ENCODE results near the gene ZFP3.
"Not testable (repeated sequence)": the region's sequence is repeated elsewhere in the genome, so short reads cannot be mapped to it uniquely, and the experiment has no call there.

The ZFP3 gene

DNA sequence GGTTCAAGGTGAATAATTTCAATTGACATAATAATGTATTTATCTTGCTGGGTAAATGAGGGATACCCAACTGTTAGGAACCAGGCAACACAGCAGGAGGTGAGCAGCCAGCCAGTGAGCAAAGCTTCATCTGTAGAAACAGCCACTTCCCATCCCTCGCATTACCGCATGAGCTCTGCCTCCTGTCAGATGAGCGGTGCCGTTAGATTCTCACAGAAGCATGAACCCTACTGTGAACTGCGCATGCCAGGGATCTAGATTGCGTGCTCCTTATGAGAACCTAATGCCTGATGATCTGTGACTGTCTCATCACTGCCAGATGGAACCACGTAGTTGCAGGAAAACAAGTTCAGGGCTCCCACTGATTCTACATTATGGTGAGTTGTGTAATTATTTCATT lies 46.6 kb downstream of the ZFP3 start:
- DNase-seq (ENCODE audit: low read depth) = peak; percentile 26

DNA sequence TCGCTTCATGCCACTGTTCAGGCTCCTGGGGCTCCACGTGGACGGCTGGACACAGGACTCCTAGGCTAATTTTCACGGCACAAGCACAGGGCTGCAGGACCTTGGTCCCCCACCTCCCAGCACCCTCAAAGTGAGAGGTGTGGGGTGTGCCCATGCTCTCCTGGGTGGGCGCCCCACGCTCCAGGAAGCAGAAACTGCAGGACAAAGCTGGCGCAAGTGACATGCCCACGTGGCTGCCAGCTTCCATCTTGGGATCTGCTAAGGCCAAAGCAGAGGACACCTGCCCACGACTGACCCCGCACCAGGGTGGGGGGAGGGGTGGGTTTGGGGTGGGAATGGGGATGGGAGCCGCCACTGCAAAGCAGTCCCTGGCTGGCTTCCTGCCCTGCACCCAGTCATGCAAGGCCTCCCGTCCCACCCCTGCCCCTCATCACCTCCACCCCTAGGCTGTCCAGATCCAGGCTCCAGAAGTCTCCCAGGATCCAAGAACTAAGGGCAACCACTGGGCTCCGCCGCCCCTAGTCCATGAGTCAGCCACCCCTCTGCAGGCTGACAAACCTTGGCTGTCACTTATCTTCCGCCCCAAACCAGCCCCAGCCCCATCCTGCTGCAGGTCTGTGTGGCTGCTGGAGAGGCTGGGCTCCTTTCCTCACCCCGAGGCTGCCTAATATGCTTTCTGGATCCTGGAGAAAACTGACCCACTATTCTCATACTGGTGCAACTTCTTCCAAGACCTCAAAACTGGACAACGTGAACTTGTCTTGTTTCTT lies 48.6 kb downstream of the ZFP3 start:
- no peak for DNase-seq (ENCODE audit: low read depth)

DNA sequence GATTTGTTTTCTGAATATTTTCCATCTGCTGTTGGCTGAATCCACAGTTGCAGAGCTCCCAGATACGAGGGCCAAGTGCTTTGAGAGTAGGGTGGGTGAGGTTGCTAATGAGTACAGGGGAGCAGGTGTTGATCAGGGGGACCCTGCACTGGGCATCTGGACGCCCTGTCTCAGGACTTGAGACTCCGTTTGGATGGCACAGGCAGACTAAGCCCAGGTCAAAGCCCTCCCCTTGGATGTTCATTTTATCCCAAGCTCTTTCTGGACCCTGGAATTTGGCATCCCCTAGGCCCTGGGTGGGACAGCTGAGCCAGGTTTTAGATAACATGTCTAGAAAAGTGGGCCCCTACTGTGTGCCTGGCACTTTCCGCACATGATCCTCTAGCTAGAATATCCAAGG lies 49.6 kb downstream of the ZFP3 start:
- DNase-seq (ENCODE audit: low read depth) = no peak

DNA sequence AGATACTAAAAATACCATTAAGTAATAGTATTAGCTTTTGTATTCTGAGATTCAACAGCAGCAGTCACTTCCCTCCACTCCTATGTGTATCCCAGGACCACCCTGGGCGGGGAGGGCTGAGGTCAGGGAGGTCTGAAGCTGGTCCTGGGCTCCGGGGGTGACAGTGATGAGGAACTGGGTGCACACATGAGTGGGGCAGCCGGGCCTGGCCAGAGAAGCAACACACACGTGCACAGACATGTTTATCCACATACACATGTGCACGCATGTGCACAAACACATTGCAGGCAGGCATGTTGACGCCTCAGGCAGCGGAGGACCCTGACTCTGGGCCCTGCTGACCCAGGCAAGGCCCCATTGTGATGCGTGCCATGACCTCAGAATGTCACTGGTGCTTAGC lies 50.1 kb downstream of the ZFP3 start:
- not testable (repeated sequence) for DNase-seq (ENCODE audit: low read depth)

DNA sequence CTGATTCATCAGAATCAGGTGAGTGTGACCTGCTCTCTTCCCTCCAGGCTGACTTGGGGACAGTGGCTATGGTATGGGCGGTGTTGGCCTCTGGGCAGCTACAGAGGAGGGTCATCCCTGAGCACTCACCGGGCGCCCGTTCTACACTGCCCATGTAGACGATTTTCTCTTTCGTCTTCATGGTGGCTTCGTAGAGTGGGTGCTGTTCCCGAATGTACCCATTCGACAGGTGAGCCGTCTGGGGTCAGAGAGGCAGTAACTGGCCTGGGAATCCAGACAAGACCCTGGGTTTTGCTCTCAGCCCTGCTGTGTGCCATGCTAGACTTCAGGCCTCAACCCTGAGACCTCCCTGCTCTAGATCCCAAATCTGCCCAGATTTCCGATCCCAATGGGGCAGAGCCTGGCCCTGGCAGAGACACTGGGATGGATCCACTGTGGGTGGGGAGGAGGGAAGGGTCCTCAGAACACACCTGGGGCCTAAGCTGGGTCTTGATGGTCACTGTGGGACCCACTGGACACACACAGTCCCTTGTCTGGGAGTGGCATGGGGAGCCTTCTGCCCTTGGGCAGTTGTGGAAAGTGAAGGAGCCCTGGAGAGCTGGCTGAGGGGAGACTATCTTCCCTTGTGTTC lies 50.8 kb downstream of the ZFP3 start:
- no peak for DNase-seq (ENCODE audit: low read depth)

DNA sequence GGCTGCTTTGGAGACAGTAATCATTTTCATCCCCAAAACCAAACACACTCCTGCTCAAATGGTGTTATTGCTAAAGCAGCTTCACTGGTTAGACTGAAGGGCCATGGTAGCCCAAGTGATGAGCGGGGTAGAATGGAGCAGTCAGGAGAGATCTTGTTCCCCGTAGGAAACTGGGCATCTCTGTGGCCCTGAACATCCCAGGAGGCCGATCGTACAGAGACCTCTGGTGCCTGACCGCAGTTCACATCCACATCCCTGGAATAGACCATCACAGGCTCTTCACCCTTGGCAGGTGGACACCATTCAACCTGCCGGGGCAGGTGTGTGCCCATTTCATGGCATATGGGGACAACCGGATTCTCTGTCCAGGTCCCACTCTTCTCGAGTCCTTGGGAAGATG lies 51.5 kb downstream of the ZFP3 start:
- not testable (repeated sequence) for DNase-seq (ENCODE audit: low read depth)

DNA sequence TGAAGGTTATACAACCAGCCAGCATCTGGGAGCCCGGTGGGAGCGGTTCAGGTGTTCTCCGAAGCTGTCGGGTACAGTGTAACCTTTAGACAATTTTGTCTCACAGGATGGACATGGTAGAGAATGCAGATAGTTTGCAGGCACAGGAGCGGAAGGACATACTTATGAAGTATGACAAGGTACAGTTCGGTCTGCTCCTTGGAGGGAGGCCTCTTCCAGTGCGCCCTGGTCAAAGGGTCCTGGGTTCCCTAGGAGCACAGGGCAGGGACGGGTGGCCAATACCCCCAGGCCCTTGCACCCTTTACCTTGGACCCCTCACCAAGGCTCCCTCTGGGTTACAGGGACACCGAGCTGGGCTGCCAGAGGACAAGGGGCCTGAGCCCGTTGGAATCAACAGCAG lies 52.0 kb downstream of the ZFP3 start:
- not testable (repeated sequence) for DNase-seq (ENCODE audit: low read depth)

DNA sequence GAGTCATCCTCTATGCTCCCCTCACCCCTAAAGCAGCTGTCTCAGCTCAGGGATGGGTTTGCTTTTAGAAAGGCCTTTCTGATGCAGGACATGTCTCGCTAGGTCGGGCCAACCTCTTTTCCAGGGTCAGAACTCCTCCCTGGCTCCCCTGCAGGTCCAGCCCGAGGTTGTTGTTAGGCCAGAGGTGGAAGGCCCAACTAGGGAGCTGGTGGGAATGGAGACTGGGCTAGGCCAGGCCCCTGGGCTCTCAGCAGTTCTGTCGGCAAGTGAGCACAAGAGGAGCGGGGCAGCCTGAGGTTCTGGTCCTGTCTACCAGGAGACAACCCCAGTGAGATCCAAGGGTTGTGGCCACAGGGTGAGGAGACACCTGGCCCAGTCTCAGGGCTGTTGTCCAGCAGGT lies 52.4 kb downstream of the ZFP3 start:
- DNase-seq (ENCODE audit: low read depth) = not testable (repeated sequence)

DNA sequence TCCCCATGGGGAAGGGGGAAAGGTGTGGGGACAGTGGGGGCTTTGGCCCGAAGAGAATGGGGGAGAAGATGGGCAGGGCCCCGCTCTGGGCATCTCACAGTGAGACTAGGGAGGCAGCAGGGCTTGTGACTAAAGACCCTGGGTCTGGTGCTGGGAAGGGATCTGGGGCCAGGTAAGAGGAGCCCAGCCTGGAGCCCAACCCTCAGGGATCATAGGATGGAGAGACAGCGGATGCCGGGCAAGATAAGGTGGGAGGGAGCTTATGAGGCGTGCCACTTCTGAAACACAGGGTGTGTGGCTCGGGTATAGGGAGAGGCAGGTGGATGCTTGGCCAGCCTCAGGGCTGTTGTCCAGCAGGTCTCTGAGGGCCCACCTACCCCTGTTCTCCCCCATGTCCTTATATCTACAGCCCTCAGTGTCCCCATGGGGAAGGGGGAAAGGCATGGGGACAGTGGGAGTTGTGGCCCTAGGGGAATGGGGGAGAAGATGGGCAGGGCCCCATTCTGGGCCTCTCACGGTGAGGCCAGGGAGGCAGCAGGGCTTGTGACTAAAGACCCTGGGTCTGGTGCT lies 53.0 kb downstream of the ZFP3 start:
- DNase-seq (ENCODE audit: low read depth) = no peak

DNA sequence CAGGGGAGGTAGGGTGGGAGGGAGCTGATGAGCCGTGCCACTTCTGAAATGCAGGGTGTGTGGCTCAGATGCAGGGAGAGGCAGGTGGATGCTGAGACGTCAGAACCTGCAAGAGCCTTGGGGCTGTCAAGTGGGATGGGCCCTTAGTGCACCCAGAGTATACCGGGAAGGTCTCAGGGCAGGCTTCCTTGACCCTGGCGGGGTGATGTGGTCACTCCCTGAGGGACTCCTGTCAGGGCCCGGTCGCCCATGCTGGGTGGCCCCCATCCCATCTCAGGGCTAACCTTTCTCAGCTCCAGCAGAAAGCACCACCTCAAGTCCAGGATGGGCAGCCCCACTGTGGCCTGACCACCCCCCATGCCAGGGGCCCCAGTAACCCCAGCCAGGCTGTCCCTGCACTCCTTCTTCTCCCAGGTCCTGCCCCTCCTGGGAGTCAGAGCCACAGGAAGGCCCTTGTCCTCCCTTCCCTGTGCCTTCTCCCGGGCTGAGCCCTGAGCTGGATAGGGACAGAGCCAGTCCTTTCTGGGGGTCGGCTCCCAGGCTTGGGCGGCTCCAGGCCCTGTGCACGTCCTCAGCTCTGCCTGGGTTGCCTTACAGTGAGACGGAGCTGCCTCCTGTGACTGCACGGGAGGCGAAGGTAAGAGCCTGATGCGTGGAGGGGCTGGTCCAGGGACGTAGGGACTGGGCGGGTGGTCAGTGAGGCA lies 53.7 kb downstream of the ZFP3 start:
- DNase-seq (ENCODE audit: low read depth) = not testable (repeated sequence)

DNA sequence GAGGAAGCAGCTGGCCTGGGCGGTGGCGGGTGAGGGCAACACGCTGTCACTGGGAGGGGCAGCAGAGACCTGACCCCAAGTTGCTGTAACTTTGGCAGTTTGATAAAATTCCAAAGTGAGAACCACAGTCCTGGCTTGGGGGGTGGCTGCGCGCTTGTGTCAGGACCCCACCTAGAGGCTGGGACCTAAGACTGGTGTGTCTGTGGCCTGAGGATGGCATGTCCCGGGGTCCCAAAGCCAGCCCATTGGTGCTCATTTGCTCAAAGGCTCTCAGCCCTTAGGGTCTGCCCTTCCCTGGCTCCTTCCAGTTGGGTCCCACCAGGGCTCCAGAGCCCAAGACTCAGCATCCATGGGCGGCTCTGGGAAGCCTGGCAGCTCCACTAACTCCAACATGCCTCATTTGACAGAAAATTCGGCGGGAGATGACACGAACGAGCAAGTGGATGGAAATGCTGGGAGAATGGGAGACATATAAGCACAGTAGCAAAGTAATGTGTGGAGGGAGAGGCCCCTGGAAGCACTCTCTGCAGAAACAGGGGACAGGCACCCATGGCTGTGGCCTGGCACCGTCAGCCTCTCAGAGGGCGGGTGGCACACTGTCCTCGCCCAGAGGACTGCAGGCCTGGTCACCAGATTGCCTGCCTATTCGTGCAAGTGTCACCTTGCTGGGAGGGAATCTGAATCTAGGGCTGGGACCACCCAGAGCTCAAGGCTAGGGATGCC lies 54.4 kb downstream of the ZFP3 start:
- not testable (repeated sequence) for DNase-seq (ENCODE audit: low read depth)

DNA sequence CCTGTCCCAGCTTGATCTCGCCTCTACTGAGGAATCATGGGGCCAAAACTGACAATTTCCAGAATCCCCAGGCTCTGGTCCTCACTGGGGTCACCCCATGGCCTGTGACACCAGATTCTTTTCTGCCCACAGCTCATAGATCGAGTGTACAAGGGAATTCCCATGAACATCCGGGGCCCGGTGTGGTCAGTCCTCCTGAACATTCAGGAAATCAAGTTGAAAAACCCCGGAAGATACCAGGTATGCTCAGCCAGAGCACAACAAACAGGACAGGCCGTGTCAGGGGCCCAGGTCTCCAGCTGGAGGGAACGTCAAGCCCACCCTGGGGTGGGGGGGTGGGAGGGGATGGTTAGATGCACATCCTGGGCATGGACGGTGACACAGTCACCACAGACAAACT lies 55.0 kb downstream of the ZFP3 start:
- DNase-seq (ENCODE audit: low read depth) = no peak

DNA sequence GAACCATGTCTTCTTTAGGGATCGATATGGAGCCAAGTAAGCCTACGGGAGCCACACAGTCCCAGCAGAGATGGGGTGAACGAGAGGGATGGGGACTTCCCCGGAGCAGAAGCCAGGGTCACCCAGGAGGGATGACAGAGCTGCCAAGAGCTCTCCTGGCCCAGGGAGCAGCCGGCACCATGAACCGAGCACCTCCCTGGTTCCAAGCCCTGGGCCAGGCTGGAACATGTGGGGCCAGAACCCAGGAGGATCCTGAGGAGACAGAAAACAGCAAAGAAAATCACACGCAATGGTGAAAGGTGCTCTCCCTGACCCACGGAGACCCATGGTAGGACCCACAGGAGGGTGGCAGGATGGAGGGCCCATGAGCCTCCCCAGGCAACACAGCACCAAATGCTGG lies 55.7 kb downstream of the ZFP3 start:
- DNase-seq (ENCODE audit: low read depth) = not testable (repeated sequence)

DNA sequence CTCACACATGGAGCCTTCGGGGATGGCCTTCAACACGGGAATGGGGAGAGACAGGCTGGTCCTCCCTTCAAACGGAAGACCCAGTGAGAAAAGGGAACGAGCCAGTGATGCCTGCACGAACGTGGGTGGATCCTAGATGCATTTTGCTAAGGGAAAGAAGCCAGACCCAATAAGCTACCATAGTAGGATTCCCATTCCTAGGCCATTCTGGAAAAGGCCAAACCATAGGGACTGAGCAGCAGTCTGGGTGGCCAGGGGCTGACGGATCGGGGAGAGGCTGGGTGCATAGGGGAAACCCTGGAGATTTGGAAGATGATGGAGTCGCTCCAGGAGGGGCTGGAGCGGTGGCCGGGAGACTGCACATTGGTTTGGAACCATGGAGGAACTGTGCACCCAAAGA lies 56.3 kb downstream of the ZFP3 start:
- not testable (repeated sequence) for DNase-seq (ENCODE audit: low read depth)

DNA sequence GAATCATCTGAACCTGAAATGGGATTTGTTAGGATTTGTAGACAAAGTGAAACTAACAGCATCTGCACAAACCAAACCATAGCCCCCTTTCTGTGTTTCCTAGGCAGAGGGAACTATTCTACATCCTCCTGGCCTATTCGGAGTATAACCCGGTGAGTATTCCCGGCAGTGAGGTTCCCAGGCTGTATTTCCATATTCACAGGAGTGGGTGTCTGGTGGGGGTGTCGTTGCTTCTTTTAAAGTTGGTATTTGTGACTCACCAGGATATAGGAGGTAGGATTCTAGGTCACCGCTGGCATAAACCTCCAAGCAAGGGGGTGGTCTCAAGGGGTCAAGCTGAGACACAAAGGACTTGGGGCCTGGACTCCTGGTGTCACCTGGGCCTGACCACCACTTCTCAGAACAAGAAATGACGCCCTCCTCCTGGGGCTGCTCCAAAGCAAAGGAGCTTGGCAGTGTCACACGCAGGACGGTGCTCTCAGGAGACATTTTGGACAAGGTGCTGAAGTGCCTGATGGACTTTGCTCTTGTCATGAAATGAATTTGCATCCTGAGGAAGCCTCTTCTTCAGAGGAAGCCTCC lies 57.0 kb downstream of the ZFP3 start:
- DNase-seq (ENCODE audit: low read depth) = not testable (repeated sequence)

DNA sequence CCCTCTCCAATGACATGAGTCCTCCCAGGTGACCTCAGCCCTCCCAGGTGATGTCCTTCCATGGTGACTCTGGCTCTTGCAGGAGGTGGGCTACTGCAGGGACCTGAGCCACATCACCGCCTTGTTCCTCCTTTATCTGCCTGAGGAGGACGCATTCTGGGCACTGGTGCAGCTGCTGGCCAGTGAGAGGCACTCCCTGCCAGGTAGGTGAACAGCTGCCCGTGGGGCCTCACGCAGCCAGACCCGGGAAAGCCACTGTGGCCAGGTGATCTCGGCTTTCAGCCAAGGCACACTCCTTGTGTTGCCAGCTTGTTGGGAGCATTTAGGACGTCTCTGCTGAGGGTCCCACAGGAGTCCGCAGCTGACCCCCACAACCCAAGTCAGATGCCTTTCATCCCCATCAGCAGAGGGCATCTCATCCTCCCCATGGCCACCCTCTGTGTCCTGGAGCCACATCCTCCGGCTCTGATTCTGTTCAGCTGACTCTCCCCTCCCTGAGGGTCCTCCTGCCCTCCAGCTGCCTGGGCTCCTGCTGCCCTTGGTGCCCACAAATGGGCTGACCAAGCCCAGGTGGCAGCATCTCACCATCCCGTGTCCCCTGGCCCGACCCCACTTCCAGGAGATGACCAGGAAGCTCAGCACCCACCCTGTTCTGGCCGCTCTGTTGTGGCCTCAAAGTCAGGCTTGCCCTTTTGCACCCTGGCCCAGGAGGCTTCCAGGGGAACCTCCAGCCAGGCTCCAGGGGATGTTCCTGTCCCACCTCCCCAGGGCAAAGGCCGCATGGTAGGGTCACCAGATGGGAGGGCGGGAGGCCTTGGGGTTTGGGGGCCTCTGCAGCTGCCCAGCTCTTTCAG lies 57.7 kb downstream of the ZFP3 start:
- no peak for DNase-seq (ENCODE audit: low read depth)

DNA sequence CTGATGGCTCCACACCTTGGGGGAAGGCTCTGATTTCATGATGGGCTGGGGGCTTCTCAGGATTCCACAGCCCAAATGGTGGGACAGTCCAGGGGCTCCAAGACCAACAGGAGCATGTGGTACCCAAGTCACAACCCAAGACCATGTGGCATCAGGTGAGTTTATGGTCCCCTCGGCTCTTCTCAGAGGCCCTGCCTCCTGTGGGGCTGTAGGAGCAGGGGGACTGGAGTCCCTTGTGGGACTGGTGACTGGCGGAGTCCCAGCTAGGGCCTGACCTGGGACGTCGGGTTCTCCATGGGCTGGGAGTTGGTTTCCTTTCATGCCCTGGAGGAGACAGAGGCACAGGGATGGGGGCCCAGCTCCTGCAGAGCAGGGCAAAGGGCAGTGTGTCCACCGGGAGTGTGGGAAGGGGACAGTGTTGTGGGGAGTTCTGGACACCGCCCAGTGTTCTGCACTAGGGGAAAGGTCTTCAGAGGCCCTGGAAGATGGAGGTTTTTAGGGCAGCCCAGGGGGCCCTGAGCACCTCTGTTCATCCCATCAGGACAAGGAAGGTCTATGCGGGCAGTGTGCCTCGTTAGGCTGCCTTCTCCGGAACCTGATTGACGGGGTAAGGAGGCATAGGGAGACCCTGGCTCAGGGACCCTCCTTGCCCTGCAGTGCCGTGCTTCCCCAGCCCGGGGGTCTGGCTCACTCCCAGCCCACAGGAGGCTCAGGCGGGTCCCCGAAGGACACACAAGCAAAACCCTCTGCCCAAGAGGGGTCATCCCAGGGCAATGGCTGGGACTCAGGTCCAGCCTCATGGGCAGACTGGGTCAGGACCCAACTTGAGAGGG lies 58.5 kb downstream of the ZFP3 start:
- DNase-seq (ENCODE audit: low read depth) = not testable (repeated sequence)

DNA sequence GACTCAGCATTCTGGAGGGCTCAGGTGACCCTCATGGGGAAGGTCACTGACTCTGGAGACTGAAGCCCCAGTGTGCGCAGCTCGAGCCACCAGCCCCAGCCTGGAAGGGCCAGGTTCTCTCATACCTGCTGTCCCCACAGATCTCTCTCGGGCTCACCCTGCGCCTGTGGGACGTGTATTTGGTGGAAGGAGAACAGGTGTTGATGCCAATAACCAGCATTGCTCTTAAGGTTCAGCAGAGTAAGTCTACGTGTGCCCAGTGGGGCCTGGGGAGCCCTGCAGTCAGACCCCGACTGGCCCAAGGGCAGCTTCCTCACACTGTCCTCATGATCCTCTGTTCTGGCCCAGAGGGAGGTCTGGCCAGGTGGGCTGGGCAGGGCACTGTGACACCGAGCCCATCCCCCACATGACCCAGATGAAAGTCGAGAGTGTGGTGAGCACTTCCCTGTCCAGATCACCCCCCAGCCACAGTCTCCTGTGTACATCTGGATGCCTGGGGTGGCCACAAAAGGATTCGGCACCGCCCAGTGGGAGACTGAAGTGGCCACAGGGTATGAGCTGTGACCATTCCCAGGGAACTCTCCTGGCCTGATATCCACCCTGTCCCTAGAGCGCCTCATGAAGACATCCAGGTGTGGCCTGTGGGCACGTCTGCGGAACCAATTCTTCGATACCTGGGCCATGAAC lies 59.4 kb downstream of the ZFP3 start:
- DNase-seq (ENCODE audit: low read depth) = not testable (repeated sequence)

DNA sequence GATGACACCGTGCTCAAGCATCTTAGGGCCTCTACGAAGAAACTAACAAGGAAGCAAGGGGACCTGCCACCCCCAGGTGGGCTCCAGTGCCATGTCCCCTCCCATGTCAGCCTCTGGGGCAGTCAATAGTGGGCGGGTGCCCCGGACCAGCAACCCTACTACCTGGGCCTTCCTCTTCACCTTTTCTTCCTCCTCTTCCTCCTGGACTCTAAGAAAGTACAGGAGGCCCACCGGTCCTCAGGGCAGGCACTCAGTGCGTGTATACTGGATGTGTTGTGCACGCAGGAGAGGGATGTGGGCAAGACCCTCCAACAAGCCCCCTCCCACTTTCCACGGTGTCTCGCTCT lies 59.9 kb downstream of the ZFP3 start:
- not testable (repeated sequence) for DNase-seq (ENCODE audit: low read depth)

Data from EH (cell line).